K562 (cell line): ENCODE measurements around the gene IKZF3. TPM values are rescaled to one million over a fixed set of nuclear protein-coding genes. Genes with fewer than 3 reads are reported as not detected.

Experiments
- ATAC-seq: fragments of 200-7000 bp; cut with Tn5 transposase; 3 replicates; pipeline ENCODE4 v1.9.1; 2020; ENCODE audit warnings: moderate library complexity
- BruUV-seq: library from RNA; stranded (reverse); fragments of 400-500 nt; replicated peaks from 2 replicates; lab custom pipeline; 2021; lab: Mats Ljungman, UMichigan
- CTCF ChIA-PET: fragments of 300-600 bp; formaldehyde crosslinking; extraction: SDS; loops from one replicate; lab custom pipeline; 2021; ENCODE audit warnings: low intra/inter-chr PET ratio; lab: Yijun Ruan, JAX
- POLR2A ChIA-PET: fragments of 300-600, 350-650 bp; sonication (Branson Sonifier 250); formaldehyde crosslinking; extraction: SDS; loops from one replicate; lab custom pipeline; 2021; ENCODE audit warnings: antibody characterized with exemption, inconsistent platforms; lab: Yijun Ruan, JAX
- DNase-seq, 4 experiments: peaks; one replicate each; pipeline versions ENCODE4 v3.0.0 to v3.0.0-alpha.2; 2011 to 2018; ENCODE audit warnings: low spot score in 3 of 4, mixed read lengths in 3 of 4; ENCODE audit errors: extremely low read depth in 1 of 4
- FAIRE-seq: peaks from 2 replicates; lab custom pipeline; 2011; peaks lifted over from hg19 to GRCh38; lab: Jason Lieb, UNC
- H2AFZ ChIP-seq: 2 replicates; pipeline ENCODE4 v1.6.0; 2011; ENCODE audit warnings: low read depth, low read length, control low read depth, inconsistent platforms
- H3K27ac ChIP-seq: fragments of 200-600 bp; 3 replicates; pipeline ENCODE4 v1.8.0; 2011; ENCODE audit warnings: low read depth, mild to moderate bottlenecking, control low read depth, inconsistent platforms, low read length, moderate library complexity, mixed read lengths; ENCODE audit errors: extremely low read depth
- H3K27me3 ChIP-seq, 2 experiments: fragments of 300-600 bp in 1 of 2; 2 replicates in 1 of 2; 3 replicates in 1 of 2; pipeline versions ENCODE4 v1.6.0 to v1.8.0; 2011; ENCODE audit warnings: inconsistent platforms in 2 of 2, low read length in 2 of 2, mild to moderate bottlenecking in 1 of 2, mixed read lengths in 1 of 2, moderate library complexity in 1 of 2; ENCODE audit not compliant: control insufficient read depth in 2 of 2, insufficient read depth in 2 of 2
- H3K36me3 ChIP-seq: fragments of 300-600 bp; 3 replicates; pipeline ENCODE4 v1.8.0; 2011; ENCODE audit warnings: mild to moderate bottlenecking, low read length, inconsistent platforms; ENCODE audit not compliant: control insufficient read depth, insufficient read depth
- H3K4me1 ChIP-seq, 2 experiments: fragments of 200-600 bp in 1 of 2; replicated peaks in 1 of 2; 2 replicates in 1 of 2; 3 replicates in 1 of 2; pipeline versions ENCODE4 v1.5.1 to v1.8.0; 2011; ENCODE audit warnings: inconsistent platforms in 2 of 2, low read length in 2 of 2, mild to moderate bottlenecking in 1 of 2, mixed read lengths in 1 of 2, moderate library complexity in 1 of 2; ENCODE audit not compliant: control insufficient read depth in 2 of 2, insufficient read depth in 2 of 2
- H3K4me2 ChIP-seq: 2 replicates; pipeline ENCODE4 v1.6.1; 2011; ENCODE audit warnings: low read length, control low read depth, inconsistent platforms, mixed read lengths; ENCODE audit not compliant: insufficient read depth
- H3K4me3 ChIP-seq: fragments of 200-600 bp; sonication (generic), shearing (Covaris generic); 2 replicates; pipeline ENCODE4 v1.5.1; 2016; ENCODE audit warnings: control low read depth, inconsistent platforms
- H3K79me2 ChIP-seq: fragments of 200-600 bp; 3 replicates; pipeline ENCODE4 v1.8.0; 2011; ENCODE audit warnings: low read length, inconsistent platforms; ENCODE audit not compliant: control insufficient read depth, insufficient read depth
- H3K9ac ChIP-seq, 2 experiments: 2 replicates each; pipeline versions ENCODE4 v1.6.0 to v1.6.1; 2011; ENCODE audit warnings: low read depth in 2 of 2, low read length in 2 of 2, control low read depth in 1 of 2, inconsistent platforms in 1 of 2, mild to moderate bottlenecking in 1 of 2, mixed read lengths in 1 of 2; ENCODE audit not compliant: insufficient read depth in 1 of 2
- H3K9me1 ChIP-seq: one replicate; pipeline ENCODE4 v1.6.0; 2011; ENCODE audit warnings: inconsistent platforms, mild to moderate bottlenecking, low read length, moderate library complexity; ENCODE audit not compliant: control insufficient read depth, insufficient read depth
- H3K9me3 ChIP-seq: replicated peaks from 2 replicates; pipeline ENCODE4 v1.5.1; 2011; ENCODE audit warnings: low read depth, low read length, inconsistent platforms; ENCODE audit not compliant: control insufficient read depth, insufficient read depth
- H4K20me1 ChIP-seq: replicated peaks from 2 replicates; pipeline ENCODE4 v1.6.1; 2011; ENCODE audit warnings: low read length, inconsistent platforms, mixed read lengths; ENCODE audit not compliant: control insufficient read depth, insufficient read depth
- EZH2 ChIP-seq: IDR thresholded peaks from 2 replicates; pipeline ENCODE4 v1.6.1; 2012; ENCODE audit warnings: low read depth, mild to moderate bottlenecking, inconsistent platforms, low read length, borderline replicate concordance
- MTA3 ChIP-seq: fragments of 450-650 bp; formaldehyde crosslinking; IDR thresholded peaks from 2 replicates; pipeline ENCODE4 v1.6.1; 2017; ENCODE audit warnings: mild to moderate bottlenecking, borderline replicate concordance
- NCOA1 ChIP-seq: fragments of 450-650 bp; IDR thresholded peaks from 2 replicates; pipeline ENCODE4 v1.6.1; 2016; ENCODE audit warnings: low read depth
- NCOA4 ChIP-seq: fragments of 450-650 bp; IDR thresholded peaks from 2 replicates; pipeline ENCODE4 v1.6.1; 2018; ENCODE audit warnings: mild to moderate bottlenecking; ENCODE audit not compliant: partially characterized antibody
- POLR2G ChIP-seq: fragments of 200-400 bp; formaldehyde crosslinking; IDR thresholded peaks from 2 replicates; pipeline ENCODE4 v1.6.1; 2017; ENCODE audit warnings: low read depth, mild to moderate bottlenecking, antibody characterized with exemption, low read length, moderate library complexity
- RHOXF2B ChIP-seq: fragments of 250-450 bp; sonication (Bioruptor Pico); conservative IDR thresholded peaks from 2 replicates; pipeline ENCODE4 v1.5.1; 2021
- SPI1 ChIP-seq: IDR thresholded peaks from 2 replicates; pipeline ENCODE4 v1.6.1; 2011; ENCODE audit warnings: low read depth, low read length, control low read depth, borderline replicate concordance
- ZNF165 ChIP-seq: fragments of 250-450 bp; sonication (Bioruptor Pico); IDR thresholded peaks from 2 replicates; pipeline ENCODE4 v1.4.0; 2020; ENCODE audit warnings: borderline replicate concordance
- ZNF3 ChIP-seq: fragments of 250-450 bp; sonication (Bioruptor Pico); IDR thresholded peaks from 2 replicates; pipeline ENCODE4 v1.5.0; 2021; ENCODE audit warnings: mild to moderate bottlenecking, moderate library complexity
- ZSCAN29 ChIP-seq: fragments of 450-650 bp; IDR thresholded peaks from 2 replicates; pipeline ENCODE4 v1.6.1; 2017
- WGBS: fragments of 100-300 bp; shearing (Covaris generic); methylation state at CpG from one replicate; pipeline ENCODE4 v1.1.6; 2016; ENCODE audit warnings: low coverage, mixed read lengths; ENCODE audit not compliant: insufficient coverage; ENCODE audit errors: missing lambda C conversion rate; 5-methylcytosine and 5-hydroxymethylcytosine counted together
- in situ Hi-C: fragments of 300-500 bp; cut with MboI; formaldehyde crosslinking; loops from 4 replicates; pipeline ENCODE4 v1.15.0; 2018; ENCODE audit warnings: inconsistent platforms, mixed read lengths
- intact Hi-C: fragments of 100-400 bp; cut with micrococcal nuclease; formaldehyde crosslinking; loops from 2 replicates; pipeline ENCODE4 v1.14.2; 2022
- polyA plus RNA-seq, 8 experiments: library from polyadenylated mRNA; depleted of rRNA in 4 of 8; stranded (reverse) in 5 of 8; unstranded in 3 of 8; fragments of >200 nt; fragmentation: Nextera tagmentation in 2 of 8; fragmentation: Illumina TruSeq in 1 of 8; extraction: Ambion mirVana in 2 of 8; extraction: Trizol in 1 of 8; gene quantifications; 2 replicates each; pipeline versions ENCODE4 v1.2.1 to v1.2.3, GENCODE V29; 2011 to 2014; ENCODE audit warnings: inconsistent platforms in 1 of 8, missing spikeins in 1 of 8
- total RNA-seq, 7 experiments: library from RNA; depleted of rRNA in 6 of 7; stranded (reverse); fragments of >200 nt in 6 of 7; fragmentation: Illumina TruSeq in 2 of 7; extraction: Trizol in 2 of 7; gene quantifications; 2 replicates each; pipeline versions ENCODE4 v1.2.1 to v1.2.3, GENCODE V29; 2011 to 2021; ENCODE audit warnings: low replicate concordance in 1 of 7
- TF ChIP-seq, protein P1 (sequence below): fragments of 450-650 bp; IDR thresholded peaks from 2 replicates; pipeline ENCODE4 v1.6.1; 2016
- TF ChIP-seq, protein P2 (sequence below): fragments of 250-450 bp; sonication (Bioruptor Pico); IDR thresholded peaks from 2 replicates; pipeline ENCODE4 v1.9.0; 2021; ENCODE audit warnings: mild to moderate bottlenecking, inconsistent platforms

Gene IKZF3
- total and polyA plus RNA-seq, 9 of the 15 experiments (the other 6 are each of a cell fraction or from before 2014, with no cell fraction given) = 0.06 to 1.6 (median 0.62) TPM

DNA sequence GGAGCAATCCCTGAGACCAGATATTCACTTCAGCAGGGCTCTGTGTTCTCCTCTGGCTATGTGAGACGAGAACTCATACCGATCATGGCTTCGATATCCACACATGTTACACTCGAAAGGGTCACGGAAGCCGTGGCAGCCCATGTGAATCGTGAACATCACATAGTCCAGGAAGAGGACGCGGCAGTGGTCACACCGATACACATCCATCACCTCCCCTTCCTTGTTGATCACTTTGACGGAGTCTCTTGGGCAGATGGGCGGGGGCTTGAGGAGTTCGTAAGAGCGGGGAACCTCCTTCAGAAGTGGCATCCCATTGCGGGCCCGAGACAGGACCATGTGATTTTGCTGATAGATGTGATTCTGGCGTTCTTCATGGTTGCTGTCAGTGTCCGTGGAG, 98.3 kb downstream of the IKZF3 start:
- TF ChIP-seq ZNF165 (CRISPR knock-in tag) = no peak
- in situ Hi-C loops = no loop called here
- Histone ChIP-seq H3K27ac (no peak overlapping the region), H3K79me2 (no peaks in the 10 kb centered on the region), H3K9me3 (no peaks in the 10 kb centered on the region), H3K9me1 (no peaks in the 10 kb centered on the region), H3K9ac (no peak overlapping the region), H2AFZ (no peak overlapping the region), H3K36me3 (no peaks in the 10 kb centered on the region), H3K27me3 (peaks cover 37 to 49% of the 10 kb centered on the region in 2 experiments), H3K4me1 (no peaks in the 10 kb centered on the region), H3K4me2 (no peak overlapping the region), H4K20me1 (no peaks in the 10 kb centered on the region), H3K4me3 (no peak overlapping the region)
- ChIA-PET CTCF (no interaction called here), POLR2A (interaction anchor here (1.2 kb wide), 1 partner anchor 21 kb away, joined by 4 read pairs; no protein-coding TSS in a partner anchor)
- intact Hi-C loops = no loop called here
- BruUV-seq = no TSS peak
- WGBS = 19% methylated on average over 18 of the region's 18 CpGs
- ATAC-seq = no peak
- FAIRE-seq = peak; percentile 6
- no peak for DNase-seq

DNA sequence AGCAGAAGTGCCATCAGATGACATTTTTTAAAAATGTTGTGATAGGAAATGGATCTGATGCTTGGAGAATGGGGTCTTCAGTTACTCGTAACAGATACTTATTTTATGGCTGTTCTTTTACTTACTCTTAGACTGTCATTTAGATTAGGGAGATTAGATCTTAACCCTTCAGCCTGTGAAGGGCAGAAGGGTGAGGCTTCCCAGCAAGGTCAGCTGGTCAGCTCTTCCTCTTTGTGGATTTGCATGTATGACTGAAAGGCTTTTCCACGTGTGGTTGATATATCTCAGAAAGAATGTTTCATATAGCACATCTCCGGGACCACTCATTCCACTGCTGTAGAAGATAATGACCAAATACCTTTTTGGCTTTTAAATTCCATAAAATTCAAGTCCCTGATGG, 98.9 kb downstream of the IKZF3 start:
- ChIA-PET POLR2A (interaction anchor here (0.7 to 1.2 kb wide), 2 partner anchors 10 to 21 kb away, joined by 3 to 4 read pairs; no protein-coding TSS in a partner anchor), CTCF (no interaction called here)
- H3K4me3 ChIP-seq = no peak overlapping the region
- no peak overlapping the region for H3K4me2 ChIP-seq
- H3K36me3 ChIP-seq = no peaks in the 10 kb centered on the region
- BruUV-seq = no TSS peak
- no peak overlapping the region for H2AFZ ChIP-seq
- ATAC-seq = no peak
- no peaks in the 10 kb centered on the region for H3K9me1 ChIP-seq
- no peak overlapping the region for H3K27ac ChIP-seq
- WGBS = 2% methylated on average over 3 of the region's 3 CpGs
- peaks cover 37 to 54% of the 10 kb centered on the region in 2 experiments for H3K27me3 ChIP-seq
- no peak overlapping the region for H3K9ac ChIP-seq
- no peak for FAIRE-seq
- intact Hi-C loops = no loop called here
- no peaks in the 10 kb centered on the region for H3K4me1 ChIP-seq
- in situ Hi-C loops = no loop called here
- no peaks in the 10 kb centered on the region for H3K9me3 ChIP-seq
- no peaks in the 10 kb centered on the region for H3K79me2 ChIP-seq
- no peaks in the 10 kb centered on the region for H4K20me1 ChIP-seq
- DNase-seq = no peak
- TF ChIP-seq, protein P1, sequence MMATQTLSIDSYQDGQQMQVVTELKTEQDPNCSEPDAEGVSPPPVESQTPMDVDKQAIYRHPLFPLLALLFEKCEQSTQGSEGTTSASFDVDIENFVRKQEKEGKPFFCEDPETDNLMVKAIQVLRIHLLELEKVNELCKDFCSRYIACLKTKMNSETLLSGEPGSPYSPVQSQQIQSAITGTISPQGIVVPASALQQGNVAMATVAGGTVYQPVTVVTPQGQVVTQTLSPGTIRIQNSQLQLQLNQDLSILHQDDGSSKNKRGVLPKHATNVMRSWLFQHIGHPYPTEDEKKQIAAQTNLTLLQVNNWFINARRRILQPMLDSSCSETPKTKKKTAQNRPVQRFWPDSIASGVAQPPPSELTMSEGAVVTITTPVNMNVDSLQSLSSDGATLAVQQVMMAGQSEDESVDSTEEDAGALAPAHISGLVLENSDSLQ = peak; percentile 26; the same call in 1 of the 2 replicates
- peak; percentile 64; the same call in 1 of the 2 replicates for TF ChIP-seq SPI1
- TF ChIP-seq RHOXF2B = no peak
- TF ChIP-seq NCOA4 = no peak
- TF ChIP-seq ZSCAN29 = no peak
- TF ChIP-seq EZH2 = no peak
- no peak for TF ChIP-seq NCOA1
- TF ChIP-seq, protein P2, sequence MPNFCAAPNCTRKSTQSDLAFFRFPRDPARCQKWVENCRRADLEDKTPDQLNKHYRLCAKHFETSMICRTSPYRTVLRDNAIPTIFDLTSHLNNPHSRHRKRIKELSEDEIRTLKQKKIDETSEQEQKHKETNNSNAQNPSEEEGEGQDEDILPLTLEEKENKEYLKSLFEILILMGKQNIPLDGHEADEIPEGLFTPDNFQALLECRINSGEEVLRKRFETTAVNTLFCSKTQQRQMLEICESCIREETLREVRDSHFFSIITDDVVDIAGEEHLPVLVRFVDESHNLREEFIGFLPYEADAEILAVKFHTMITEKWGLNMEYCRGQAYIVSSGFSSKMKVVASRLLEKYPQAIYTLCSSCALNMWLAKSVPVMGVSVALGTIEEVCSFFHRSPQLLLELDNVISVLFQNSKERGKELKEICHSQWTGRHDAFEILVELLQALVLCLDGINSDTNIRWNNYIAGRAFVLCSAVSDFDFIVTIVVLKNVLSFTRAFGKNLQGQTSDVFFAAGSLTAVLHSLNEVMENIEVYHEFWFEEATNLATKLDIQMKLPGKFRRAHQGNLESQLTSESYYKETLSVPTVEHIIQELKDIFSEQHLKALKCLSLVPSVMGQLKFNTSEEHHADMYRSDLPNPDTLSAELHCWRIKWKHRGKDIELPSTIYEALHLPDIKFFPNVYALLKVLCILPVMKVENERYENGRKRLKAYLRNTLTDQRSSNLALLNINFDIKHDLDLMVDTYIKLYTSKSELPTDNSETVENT = no peak
- no peak for TF ChIP-seq MTA3
- no peak for TF ChIP-seq ZNF3 (CRISPR knock-in tag)
- no peak for TF ChIP-seq POLR2G
